Naive thymus-derived CD8-positive, alpha-beta T cell (primary cell): ENCODE results near the gene ATP9B. TPM values are rescaled to one million over a fixed set of nuclear protein-coding genes. Genes with fewer than 3 reads are reported as not detected.
A peak's percentile ranks its signal among the peaks of the same experiment; 100 is the strongest.
"Not testable (repeated sequence)": the region's sequence is repeated elsewhere in the genome, so short reads cannot be mapped to it uniquely, and the experiment has no call there.

Experiments used
- ATAC-seq, 2 donors: fragments of 150-1000 bp; cut with Tn5 transposase in 1 of 2; sonication (Bioruptor Pico), chemical (Tn5 transposase) in 1 of 2; 1 replicate in 1 of 2; 2 replicates in 1 of 2; pipeline ENCODE4 v1.10.0; 2021; ENCODE audit warnings: mild to moderate bottlenecking in 2 of 2, moderate library complexity in 2 of 2
- POLR2A ChIA-PET: fragments of 350-600 bp; sonication (Branson Sonifier 250); formaldehyde crosslinking; loops from one replicate; lab custom pipeline; 2021; ENCODE audit warnings: antibody characterized with exemption; lab: Charles Lee
- DNase-seq, 10 donors: peaks; one replicate each; pipeline versions ENCODE4 v3.0.0 to v3.0.0-alpha.2; 2020 to 2022
- H3K27ac Mint-ChIP-seq, 10 donors: one replicate each; pipeline ENCODE4 v1.8.0; 2020 to 2022; ENCODE audit warnings: mild to moderate bottlenecking in 10 of 10, mixed read lengths in 10 of 10, moderate library complexity in 4 of 10, inconsistent platforms in 1 of 10
- H3K27me3 Mint-ChIP-seq, 5 donors: one replicate each; pipeline ENCODE4 v1.8.0; 2021 to 2022; ENCODE audit warnings: mixed read lengths in 5 of 5
- H3K36me3 Mint-ChIP-seq, 3 donors: one replicate each; pipeline ENCODE4 v1.8.0; 2020 to 2022; ENCODE audit warnings: mixed read lengths in 3 of 3, mild to moderate bottlenecking in 2 of 3, inconsistent platforms in 1 of 3
- H3K4me1 Mint-ChIP-seq, 4 donors: one replicate each; pipeline ENCODE4 v1.8.0; 2021 to 2022; ENCODE audit warnings: mixed read lengths in 4 of 4
- H3K4me3 Mint-ChIP-seq, 10 donors: one replicate each; pipeline ENCODE4 v1.8.0; 2020 to 2022; ENCODE audit warnings: mild to moderate bottlenecking in 10 of 10, mixed read lengths in 10 of 10, moderate library complexity in 6 of 10, inconsistent platforms in 1 of 10
- H3K9me3 Mint-ChIP-seq, 9 donors: one replicate each; pipeline ENCODE4 v1.8.0; 2020 to 2022; ENCODE audit warnings: mixed read lengths in 9 of 9, mild to moderate bottlenecking in 3 of 9, inconsistent platforms in 1 of 9, moderate library complexity in 1 of 9
- polyA plus RNA-seq, 3 donors: library from polyadenylated mRNA; unstranded; fragments of 300-500 nt; fragmentation: Illumina TruSeq; gene quantifications; one replicate each; pipeline ENCODE4 v1.2.3, GENCODE V29; 2021
- total RNA-seq, 8 experiments: library from RNA in 2 of 8; stranded (reverse) in 2 of 8; gene quantifications; one replicate each; pipeline ENCODE4 v1.2.3 and lab custom pipeline; 2021 to 2026

Gene ATP9B
- total and polyA plus RNA-seq, 5 experiments from 2014 or later = 16.0 to 79.5 (median 18.6) TPM

- POLR2A ChIA-PET = no interaction called here
- no peaks in the 10 kb centered on the region for H3K9me3 Mint-ChIP-seq
- peak overlapping the region in 9 of 10 donors; percentile 26 to 82 (median 59) for H3K27ac Mint-ChIP-seq
- ATAC-seq (peak; percentile 86), DNase-seq (peak in 1 of 10 donors; percentile 29)
- no peaks in the 10 kb centered on the region for H3K27me3 Mint-ChIP-seq
- peak overlapping the region in 8 of 10 donors; percentile 15 to 67 (median 32) for H3K4me3 Mint-ChIP-seq
- H3K36me3 Mint-ChIP-seq = peaks cover 3 to 33% (median 6%) of the 10 kb centered on the region in 3 donors
- peaks cover 13 to 37% (median 28%) of the 10 kb centered on the region in 4 donors for H3K4me1 Mint-ChIP-seq
Observed at GRCh38 chr18:79368681-79369080, 299.5 kb downstream of the ATP9B start.

DNA sequence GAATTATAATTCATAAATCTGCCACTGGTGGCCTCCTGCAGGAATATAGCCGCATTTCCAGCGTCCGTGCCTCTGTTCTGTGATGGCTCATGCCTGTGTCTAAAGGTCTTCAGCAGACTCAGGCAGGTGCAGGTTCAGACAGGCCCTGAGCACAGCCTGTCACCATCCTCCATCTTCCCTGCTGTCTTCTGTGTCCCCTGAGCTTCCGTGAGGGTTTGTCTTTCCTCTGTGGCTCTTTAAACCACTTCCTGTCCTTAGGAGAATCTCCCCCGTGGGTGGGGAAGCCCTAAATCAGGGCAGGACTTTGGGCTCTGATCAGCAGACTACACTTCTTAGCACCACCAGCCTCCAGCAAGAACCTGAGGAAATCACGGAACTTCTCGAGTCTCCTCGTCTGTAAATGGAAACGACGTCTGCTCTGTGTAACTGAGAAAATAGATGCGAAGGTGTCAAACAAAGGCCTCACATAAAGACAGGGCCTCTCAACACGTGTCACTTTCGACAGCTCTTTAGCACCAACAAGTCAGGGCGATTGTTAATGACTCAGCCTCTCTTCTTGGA, 302.4 kb downstream of the ATP9B start:
- no peaks in the 10 kb centered on the region for H3K9me3 Mint-ChIP-seq
- DNase-seq (no peak), ATAC-seq (peak; percentile 50 to 68)
- POLR2A ChIA-PET = interaction anchor here (0.6 kb wide), 1 partner anchor 811 kb away, joined by 5 read pairs; no protein-coding TSS in a partner anchor
- peaks cover 0 to 26% (median 0%) of the 10 kb centered on the region in 3 donors for H3K36me3 Mint-ChIP-seq
- peak overlapping the region in 7 of 10 donors; percentile 0 to 76 (median 34) for H3K4me3 Mint-ChIP-seq
- H3K27me3 Mint-ChIP-seq = no peaks in the 10 kb centered on the region
- peak overlapping the region; percentile 58 to 89 (median 78) for H3K27ac Mint-ChIP-seq
- peaks cover 9 to 37% (median 31%) of the 10 kb centered on the region in 4 donors for H3K4me1 Mint-ChIP-seq

DNA sequence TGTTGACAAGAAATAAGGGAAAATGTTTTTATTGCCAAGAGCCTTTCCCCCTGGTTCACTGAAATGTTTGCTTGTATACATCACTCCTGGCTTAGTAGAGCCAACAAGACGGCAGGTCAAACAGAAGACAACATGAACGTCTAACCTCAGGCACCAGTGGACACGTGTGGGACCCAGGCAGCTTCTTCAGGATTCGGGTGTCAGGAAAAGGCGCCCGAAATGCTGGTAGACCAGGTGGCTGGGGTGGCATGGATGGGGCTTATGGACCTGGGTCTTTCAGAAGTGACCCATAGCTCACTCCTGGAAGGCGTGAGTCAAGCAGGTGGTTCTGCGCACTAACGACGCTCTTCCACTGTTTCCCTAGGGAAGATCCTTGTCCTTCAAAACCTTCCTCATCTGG, 303.3 kb downstream of the ATP9B start:
- H3K27ac Mint-ChIP-seq = peak overlapping the region in 2 of 10 donors; percentile 58 to 63
- peaks cover 9 to 37% (median 29%) of the 10 kb centered on the region in 4 donors for H3K4me1 Mint-ChIP-seq
- H3K4me3 Mint-ChIP-seq = peak overlapping the region in 1 of 10 donors; percentile 24
- H3K27me3 Mint-ChIP-seq = no peaks in the 10 kb centered on the region
- ATAC-seq = no peak
- peaks cover 0 to 31% (median 0%) of the 10 kb centered on the region in 3 donors for H3K36me3 Mint-ChIP-seq
- no peaks in the 10 kb centered on the region for H3K9me3 Mint-ChIP-seq
- DNase-seq = no peak
- POLR2A ChIA-PET = no interaction called here

DNA sequence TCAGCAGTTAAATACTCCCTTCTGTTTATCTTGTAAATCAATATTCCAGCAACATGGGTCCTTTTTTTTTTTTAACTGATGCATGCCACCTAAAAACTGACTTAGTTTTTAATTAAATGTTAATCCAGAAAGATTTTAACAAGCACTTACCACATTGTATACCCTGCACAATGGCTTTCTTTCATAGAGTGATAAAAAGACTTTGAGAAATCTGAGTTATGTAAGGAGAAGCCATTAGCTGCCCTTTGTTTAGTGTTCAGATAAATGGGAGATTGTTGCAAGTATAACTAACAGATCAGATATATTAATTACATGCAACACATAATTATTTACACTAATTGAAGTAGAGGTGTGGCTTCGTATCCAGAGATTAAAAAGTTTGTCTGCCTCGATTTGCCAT, 303.8 kb downstream of the ATP9B start:
- POLR2A ChIA-PET = no interaction called here
- H3K36me3 Mint-ChIP-seq = peaks cover 0 to 34% (median 0%) of the 10 kb centered on the region in 3 donors
- no peaks in the 10 kb centered on the region for H3K9me3 Mint-ChIP-seq
- no peak overlapping the region for H3K4me3 Mint-ChIP-seq
- H3K27ac Mint-ChIP-seq = no peak overlapping the region
- DNase-seq (no peak), ATAC-seq (no peak)
- peaks cover 7 to 31% (median 24%) of the 10 kb centered on the region in 4 donors for H3K4me1 Mint-ChIP-seq
- no peaks in the 10 kb centered on the region for H3K27me3 Mint-ChIP-seq

GRCh38 chr18:79373736-79374135, 304.5 kb downstream of the ATP9B start:
- Mint-ChIP-seq H3K4me1 (peaks cover 5 to 24% (median 17%) of the 10 kb centered on the region in 4 donors), H3K4me3 (no peak overlapping the region), H3K27me3 (no peaks in the 10 kb centered on the region), H3K9me3 (no peaks in the 10 kb centered on the region), H3K27ac (peak overlapping the region in 3 of 10 donors; percentile 14 to 80 (median 44)), H3K36me3 (peaks cover 0 to 40% (median 0%) of the 10 kb centered on the region in 3 donors)
- ATAC-seq = no peak
- POLR2A ChIA-PET = no interaction called here
- no peak for DNase-seq

DNA sequence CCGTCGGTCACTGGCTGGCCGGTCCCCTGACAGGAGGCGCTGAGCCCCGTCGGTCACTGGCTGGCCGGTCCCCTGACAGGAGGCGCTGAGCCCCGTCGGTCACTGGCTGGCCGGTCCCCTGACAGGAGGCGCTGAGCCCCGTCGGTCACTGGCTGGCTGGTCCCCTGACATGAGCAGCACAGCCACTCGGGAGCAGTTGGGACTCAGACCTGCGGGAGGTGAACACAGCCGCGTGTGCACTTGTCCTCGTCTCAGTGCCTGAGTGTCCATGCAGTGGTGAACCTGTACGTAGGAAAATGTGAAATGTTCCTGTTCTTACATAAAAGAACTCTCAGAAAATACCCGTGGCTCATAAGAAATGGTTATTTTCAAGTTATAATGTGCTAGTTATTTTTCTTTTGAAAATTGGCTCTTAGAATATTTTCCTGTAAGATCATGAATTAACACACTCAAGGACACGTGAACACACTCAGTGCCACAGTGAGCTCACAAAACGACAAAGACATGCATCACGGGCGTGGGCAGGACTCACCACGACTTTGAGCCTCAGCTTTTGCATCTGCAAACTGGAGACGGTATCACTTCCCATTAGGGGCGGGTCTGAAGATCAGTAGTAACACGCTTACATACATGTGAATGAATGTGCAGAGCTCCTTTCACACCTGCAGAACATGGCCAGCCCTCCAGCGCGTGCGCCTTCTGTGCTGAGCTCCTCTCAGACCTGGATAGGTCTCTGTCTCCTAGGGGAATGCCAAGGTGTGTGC, 305.4 kb downstream of the ATP9B start:
- H3K27me3 Mint-ChIP-seq = no peaks in the 10 kb centered on the region
- no peak overlapping the region for H3K4me3 Mint-ChIP-seq
- no peak for DNase-seq
- H3K9me3 Mint-ChIP-seq = no peaks in the 10 kb centered on the region
- H3K4me1 Mint-ChIP-seq = peaks cover 7 to 27% (median 20%) of the 10 kb centered on the region in 4 donors
- peaks cover 0 to 43% (median 2%) of the 10 kb centered on the region in 3 donors for H3K36me3 Mint-ChIP-seq
- no peak for ATAC-seq
- POLR2A ChIA-PET = no interaction called here
- peak overlapping the region in 3 of 10 donors; percentile 12 to 40 (median 27) for H3K27ac Mint-ChIP-seq

DNA sequence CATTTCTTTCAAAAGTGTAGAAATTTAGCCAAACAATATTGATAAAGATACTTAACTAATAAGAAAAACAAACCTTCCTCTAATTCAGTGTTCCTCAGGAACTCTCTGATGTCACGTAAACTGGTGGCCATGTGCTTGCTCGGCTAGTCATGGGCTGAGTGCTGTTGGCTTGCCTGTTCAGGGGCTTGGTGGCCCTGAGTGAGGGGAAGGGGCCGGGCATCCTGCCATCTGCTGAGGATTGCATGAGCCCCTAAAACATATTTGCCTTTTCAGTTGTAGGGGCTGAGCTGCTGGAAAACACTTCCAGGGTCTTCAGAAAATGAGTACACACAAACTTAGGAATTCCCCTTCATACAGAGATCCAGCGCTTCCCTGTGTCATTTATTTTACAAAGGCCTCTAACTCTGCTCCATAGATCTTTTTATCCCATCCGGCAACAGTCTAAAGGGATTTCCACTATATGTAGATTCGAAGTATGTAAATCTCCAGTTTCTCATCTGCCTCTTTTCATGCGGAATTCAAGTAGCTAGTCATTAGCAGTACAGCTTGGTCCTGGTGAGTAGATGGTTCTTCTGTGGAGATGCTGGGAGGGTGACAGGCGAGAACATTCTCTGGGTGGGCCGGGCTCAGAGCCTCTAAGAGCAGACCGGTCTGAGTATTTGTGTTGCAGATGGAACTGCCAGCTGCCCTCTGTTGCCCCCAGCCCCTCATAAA, 306.4 kb downstream of the ATP9B start:
- ATAC-seq (no peak), DNase-seq (no peak)
- Mint-ChIP-seq H3K27ac (peak overlapping the region in 4 of 10 donors; percentile 25 to 79 (median 54)), H3K4me1 (peaks cover 7 to 24% (median 19%) of the 10 kb centered on the region in 4 donors), H3K4me3 (no peak overlapping the region), H3K27me3 (no peaks in the 10 kb centered on the region), H3K36me3 (peaks cover 0 to 43% (median 2%) of the 10 kb centered on the region in 3 donors), H3K9me3 (no peaks in the 10 kb centered on the region)
- POLR2A ChIA-PET = interaction anchor here (0.7 kb wide), 2 partner anchors 13 to 68 kb away, joined by 3 to 4 read pairs; no protein-coding TSS in a partner anchor

DNA sequence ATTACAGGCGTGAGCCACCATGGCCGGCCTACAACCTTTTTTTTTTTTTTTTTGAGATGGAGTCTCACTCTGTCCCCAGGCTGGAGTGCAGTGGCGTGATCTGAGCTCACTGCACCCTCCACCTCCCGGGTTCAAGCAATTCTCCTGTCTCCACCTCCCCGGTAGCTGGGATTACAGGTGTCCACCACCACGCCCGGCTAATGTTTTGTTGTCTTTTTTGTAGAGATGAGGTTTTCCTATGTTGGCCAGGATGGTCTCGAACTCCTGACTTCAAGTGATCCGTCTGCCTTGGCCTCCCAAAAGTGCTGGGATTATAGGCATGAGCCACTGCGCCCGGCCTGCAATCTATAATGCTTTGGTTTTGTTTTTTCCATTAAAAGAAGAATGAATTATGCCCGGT, 307.5 kb downstream of the ATP9B start:
- Mint-ChIP-seq H3K27ac (peak overlapping the region in 5 of 10 donors; percentile 11 to 78 (median 44)), H3K4me1 (peaks cover 5 to 14% (median 12%) of the 10 kb centered on the region in 4 donors), H3K36me3 (peaks cover 0 to 43% (median 2%) of the 10 kb centered on the region in 3 donors)
- not testable (repeated sequence) for H3K9me3 Mint-ChIP-seq, ATAC-seq, H3K4me3 Mint-ChIP-seq, H3K27me3 Mint-ChIP-seq, DNase-seq
- POLR2A ChIA-PET = interaction anchor here (0.5 to 0.7 kb wide), 3 partner anchors 12 to 67 kb away, joined by 3 to 4 read pairs (median 4); no protein-coding TSS in a partner anchor

DNA sequence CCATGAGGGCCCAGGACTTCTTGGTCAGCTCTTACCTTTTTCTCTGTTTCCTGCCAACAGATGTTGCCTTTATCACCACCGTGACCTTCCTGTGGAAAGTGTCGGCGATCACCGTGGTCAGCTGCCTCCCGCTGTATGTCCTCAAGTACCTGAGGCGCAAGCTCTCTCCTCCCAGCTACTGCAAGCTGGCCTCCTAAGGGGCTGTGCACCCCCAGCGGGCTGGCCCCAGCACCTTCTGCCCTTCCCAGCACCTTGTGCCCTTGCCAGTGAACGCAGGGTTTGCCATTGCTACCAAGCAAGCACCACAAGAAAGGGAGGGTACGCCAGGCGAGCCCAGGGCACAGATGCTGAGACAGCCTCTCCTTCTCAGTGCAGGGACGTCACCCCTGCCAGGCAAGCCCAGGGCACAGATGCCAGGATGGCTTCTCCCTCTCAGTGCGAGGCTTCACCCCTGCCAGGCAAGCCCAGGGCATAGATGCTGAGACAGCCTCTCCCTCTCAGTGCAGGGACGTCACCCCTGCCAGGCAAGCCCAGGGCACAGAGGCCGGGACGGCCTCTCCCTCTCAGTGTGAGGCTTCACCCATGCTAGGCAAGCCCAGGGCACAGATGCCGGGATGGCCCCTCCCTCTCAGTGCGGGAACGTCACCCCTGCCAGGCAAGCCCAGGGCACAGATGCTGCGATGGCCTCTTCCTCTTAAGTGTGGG, 308.1 kb downstream of the ATP9B start:
- H3K27me3 Mint-ChIP-seq = no peaks in the 10 kb centered on the region

GRCh38 chr18:79378536-79379250, 309.5 kb downstream of the ATP9B start:
- H3K36me3 Mint-ChIP-seq = peaks cover 0 to 32% (median 2%) of the 10 kb centered on the region in 3 donors
- no peaks in the 10 kb centered on the region for H3K27me3 Mint-ChIP-seq
- H3K4me3 Mint-ChIP-seq = no peak overlapping the region
- H3K27ac Mint-ChIP-seq = peak overlapping the region in 7 of 10 donors; percentile 43 to 88 (median 72)
- peak; percentile 84 to 93 for ATAC-seq
- peaks cover 2 to 12% (median 9%) of the 10 kb centered on the region in 4 donors for H3K4me1 Mint-ChIP-seq
- no peaks in the 10 kb centered on the region for H3K9me3 Mint-ChIP-seq
- POLR2A ChIA-PET = interaction anchor here (0.7 to 1.1 kb wide), 2 partner anchors 27 to 141 kb away, joined by 3 read pairs; no protein-coding TSS in a partner anchor
- DNase-seq = peak; percentile 69 to 83 (median 82)

More for the DNA sequence above, 308.1 kb downstream of the ATP9B start:
- H3K4me3 Mint-ChIP-seq = no peak overlapping the region
- H3K4me1 Mint-ChIP-seq = peaks cover 2 to 12% (median 9%) of the 10 kb centered on the region in 4 donors
- POLR2A ChIA-PET = interaction anchor here (0.5 kb wide), 1 partner anchor 16 kb away, joined by 4 read pairs; no protein-coding TSS in a partner anchor
- DNase-seq (no peak), ATAC-seq (no peak)
- H3K9me3 Mint-ChIP-seq = no peaks in the 10 kb centered on the region
- H3K36me3 Mint-ChIP-seq = peaks cover 0 to 43% (median 2%) of the 10 kb centered on the region in 3 donors
- peak overlapping the region in 3 of 10 donors; percentile 29 to 78 (median 44) for H3K27ac Mint-ChIP-seq
